Stimulated activated CD4-positive, alpha-beta T cell treated with anti-CD3 and anti-CD28 coated beads, Interleukin-2, amount 100 ng/mL, for 4 hours (primary cell): ENCODE data around the gene KRT78.
A peak's percentile ranks its signal among the peaks of the same experiment; 100 is the strongest.
"Not testable (repeated sequence)": the region's sequence is repeated elsewhere in the genome, so short reads cannot be mapped to it uniquely, and the experiment has no call there.

ENCODE experiments used
- DNase-seq: peaks from one replicate; pipeline ENCODE4 v3.0.0-alpha.2; 2020; ENCODE audit warnings: low read depth

The KRT78 gene

GRCh38 chr12:52871291-52872039 lies 22.7 kb upstream of the KRT78 start:
- no peak for DNase-seq

- DNase-seq = peak; percentile 62
These were observed 21.8 kb upstream of the KRT78 start for GRCh38 chr12:52870361-52871290.

- peak; percentile 41 for DNase-seq
These were observed 18.8 kb upstream of the KRT78 start for GRCh38 chr12:52867642-52868041.

GRCh38 chr12:52867152-52867551 lies 18.4 kb upstream of the KRT78 start:
- no peak for DNase-seq

- no peak for DNase-seq
These were observed 16.5 kb upstream of the KRT78 start for GRCh38 chr12:52865090-52865944.

GRCh38 chr12:52862023-52862422 lies 13.2 kb upstream of the KRT78 start:
- DNase-seq = no peak

GRCh38 chr12:52861511-52861910 lies 12.7 kb upstream of the KRT78 start:
- no peak for DNase-seq

- DNase-seq = no peak
These were observed 11.5 kb upstream of the KRT78 start for GRCh38 chr12:52860102-52860823.

GRCh38 chr12:52857500-52857899 lies 8.7 kb upstream of the KRT78 start:
- DNase-seq = no peak

- no peak for DNase-seq
These were observed 8.0 kb upstream of the KRT78 start for GRCh38 chr12:52856787-52857186.

- DNase-seq = not testable (repeated sequence)
These were observed 7.3 kb upstream of the KRT78 start for GRCh38 chr12:52856077-52856476.

GRCh38 chr12:52851787-52852186 lies 3.0 kb upstream of the KRT78 start:
- no peak for DNase-seq

- no peak for DNase-seq
These were observed 1.9 kb upstream of the KRT78 start for GRCh38 chr12:52850681-52851080.

- no peak for DNase-seq
These were observed 717 bp upstream of the KRT78 start for GRCh38 chr12:52849511-52849910.

- DNase-seq = no peak
These were observed 1.3 kb downstream of the KRT78 start for GRCh38 chr12:52847335-52848102.

GRCh38 chr12:52846356-52846970 lies 2.3 kb downstream of the KRT78 start:
- no peak for DNase-seq

GRCh38 chr12:52845946-52846345 lies 2.8 kb downstream of the KRT78 start:
- no peak for DNase-seq

GRCh38 chr12:52844386-52844785 lies 4.4 kb downstream of the KRT78 start:
- no peak for DNase-seq

- DNase-seq = no peak
These were observed 9.2 kb downstream of the KRT78 start for GRCh38 chr12:52839436-52840105.
